ENCODE data around the gene NOL12.
A peak's percentile ranks its signal among the peaks of the same experiment; 100 is the strongest.

NOL12 gene

DNA sequence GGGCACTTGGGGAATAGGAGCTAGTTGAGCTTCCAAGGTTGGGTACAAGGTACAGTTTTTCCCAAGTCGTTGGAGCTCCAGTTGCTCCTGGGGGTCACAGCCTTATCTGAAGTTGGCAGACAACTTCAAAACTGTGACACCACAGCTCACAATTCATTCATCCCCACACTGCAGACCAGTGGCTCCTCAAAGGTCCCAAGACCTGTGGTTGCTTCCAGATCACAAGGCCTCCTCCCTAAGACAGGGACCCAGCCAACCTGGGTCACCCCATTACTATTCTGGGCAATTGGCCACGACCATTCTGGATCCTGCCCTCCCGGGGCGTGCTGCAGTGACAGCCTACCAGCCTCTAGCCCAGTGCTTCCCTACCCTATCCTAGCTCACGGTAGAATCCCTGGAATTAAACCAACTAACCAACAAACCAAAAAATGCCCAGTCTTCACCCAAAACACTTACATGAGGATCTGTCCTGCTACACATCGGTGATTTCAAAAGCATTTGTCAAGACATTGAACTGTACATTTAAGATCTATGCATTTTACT lies 28.5 kb upstream of the NOL12 start:
- DNase-seq: no peak
- no peak overlapping the region for H2AFZ ChIP-seq (ENCODE audit: low read depth, low read length)
- H3K18ac ChIP-seq (ENCODE audit: low read depth in 1 of 2, low read length in 2 of 2): no peak overlapping the region
- no peak overlapping the region for H2BK15ac ChIP-seq (ENCODE audit: low read depth, poor library complexity, severe bottlenecking)
- H4K8ac ChIP-seq (ENCODE audit: low read length): peak overlapping the region; percentile 83
- peak overlapping the region; percentile 10 for H2AK5ac ChIP-seq (ENCODE audit: low read length, severe bottlenecking)
- H3K14ac ChIP-seq (ENCODE audit: low read length in 2 of 2): no peak overlapping the region
- H4K91ac ChIP-seq (ENCODE audit: low read length): peak overlapping the region; percentile 11
- H3K4me3 ChIP-seq (ENCODE audit: insufficient read depth in 1 of 2, low read depth in 1 of 2, low read length in 2 of 2): peak overlapping the region in 1 of 2 experiments; percentile 83
- no peak overlapping the region for H2BK5ac ChIP-seq (ENCODE audit: low read depth, low read length, poor library complexity, severe bottlenecking)
- peak overlapping the region; percentile 36 for H3K27ac ChIP-seq (ENCODE audit: low read length, poor library complexity, severe bottlenecking)
- peaks cover 28% of the 10 kb centered on the region for H3K4me1 ChIP-seq (ENCODE audit: control insufficient read depth, insufficient read depth, low read depth, low read length)
- 16% methylated on average over 5 of the region's 6 CpGs for WGBS
- peak overlapping the region; percentile 61 for H3K4me2 ChIP-seq (ENCODE audit: low read length, poor library complexity, severe bottlenecking)
- H3K27me3 ChIP-seq (ENCODE audit: control insufficient read depth in 1 of 2, insufficient read depth in 1 of 2, low read length in 2 of 2): no peaks in the 10 kb centered on the region
- peak overlapping the region in 1 of 2 experiments; percentile 47 for H3K4ac ChIP-seq (ENCODE audit: low read depth in 1 of 2, low read length in 2 of 2)
- H3K23ac ChIP-seq (ENCODE audit: low read length in 2 of 2): no peak overlapping the region
- peak overlapping the region; percentile 86 for H3K9ac ChIP-seq (ENCODE audit: low read length)
- H2BK120ac ChIP-seq (ENCODE audit: low read depth, low read length): no peak overlapping the region
- H3K9me3 ChIP-seq (ENCODE audit: control insufficient read depth, low read length): no peaks in the 10 kb centered on the region
- H3K79me1 ChIP-seq (replicated peaks; ENCODE audit: low read length, poor library complexity, severe bottlenecking): peaks cover 16% of the 10 kb centered on the region
- H3K36me3 ChIP-seq (ENCODE audit: control insufficient read depth in 1 of 2, insufficient read depth in 2 of 2, low read depth in 1 of 2, low read length in 2 of 2): peaks cover 7 to 39% of the 10 kb centered on the region in 2 experiments
- peak overlapping the region in 1 of 2 experiments; percentile 15 for H2BK12ac ChIP-seq (ENCODE audit: low read length in 2 of 2)

DNA sequence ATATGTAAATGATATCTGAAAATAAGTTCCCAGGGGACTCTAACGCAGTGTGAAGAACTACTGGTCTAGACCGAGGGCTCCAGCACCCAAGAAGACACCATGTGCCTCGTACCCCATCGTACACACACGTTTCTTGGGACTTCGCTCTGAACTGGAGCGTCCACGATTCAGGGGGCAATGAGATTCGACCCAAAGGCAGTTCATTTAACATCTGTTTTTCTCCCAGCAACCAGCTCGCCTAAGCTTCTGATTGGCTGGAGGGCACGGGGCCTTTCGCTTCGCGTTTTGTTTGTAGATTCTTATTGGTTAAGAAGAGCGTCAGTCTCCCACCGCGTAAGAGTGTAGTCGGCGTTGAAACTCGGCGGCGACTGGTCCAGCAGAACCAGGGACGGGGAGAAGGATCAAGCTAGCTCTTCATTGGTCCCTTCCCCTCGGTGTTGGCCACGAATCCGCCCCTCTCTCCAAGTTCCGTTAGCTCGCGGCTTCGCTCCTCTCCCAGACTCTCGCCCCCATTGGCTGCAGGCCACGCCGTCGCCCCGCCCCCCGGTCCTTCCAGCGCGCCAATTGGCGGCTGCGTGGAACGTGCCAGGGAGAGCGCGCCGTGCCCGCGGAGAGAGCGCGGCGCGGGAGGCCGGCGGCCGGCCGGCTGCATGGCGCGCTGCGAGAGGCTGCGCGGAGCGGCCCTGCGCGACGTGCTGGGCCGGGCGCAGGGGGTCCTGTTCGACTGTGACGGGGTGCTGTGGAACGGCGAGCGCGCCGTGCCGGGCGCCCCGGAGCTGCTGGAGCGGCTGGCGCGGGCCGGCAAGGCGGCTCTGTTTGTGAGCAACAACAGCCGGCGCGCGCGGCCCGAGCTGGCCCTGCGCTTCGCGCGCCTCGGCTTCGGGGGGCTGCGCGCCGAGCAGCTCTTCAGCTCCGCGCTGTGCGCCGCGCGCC lies 27.7 kb upstream of the NOL12 start, which contains the start of gene PDXP:
PDXP (plus strand) TSS at position 591 of the 933 bp plus-strand sequence; CDS start at position 651, 60 bp downstream.
- H2AFZ ChIP-seq (ENCODE audit: low read depth, low read length): peak within 1 kb of the TSS; percentile 61
- no peak within 1 kb of the TSS for H2BK5ac ChIP-seq (ENCODE audit: low read depth, low read length, poor library complexity, severe bottlenecking)
- H3K27me3 ChIP-seq (ENCODE audit: control insufficient read depth in 1 of 2, insufficient read depth in 1 of 2, low read length in 2 of 2): no peaks in the 10 kb centered on the region
- peak within 1 kb of the TSS; percentile 35 to 55 for H3K4ac ChIP-seq (ENCODE audit: low read depth in 1 of 2, low read length in 2 of 2)
- H2BK15ac ChIP-seq (ENCODE audit: low read depth, poor library complexity, severe bottlenecking): no peak within 1 kb of the TSS
- peak within 1 kb of the TSS; percentile 10 for H2AK5ac ChIP-seq (ENCODE audit: low read length, severe bottlenecking)
- H3K4me3 ChIP-seq (ENCODE audit: insufficient read depth in 1 of 2, low read depth in 1 of 2, low read length in 2 of 2): peak within 1 kb of the TSS; percentile 79 to 91
- no peak within 1 kb of the TSS for H2BK120ac ChIP-seq (ENCODE audit: low read depth, low read length)
- no peaks in the 10 kb centered on the region for H3K9me3 ChIP-seq (ENCODE audit: control insufficient read depth, low read length)
- peaks cover 2 to 32% of the 10 kb centered on the region in 2 experiments for H3K36me3 ChIP-seq (ENCODE audit: control insufficient read depth in 1 of 2, insufficient read depth in 2 of 2, low read depth in 1 of 2, low read length in 2 of 2)
- H3K9ac ChIP-seq (ENCODE audit: low read length): peak within 1 kb of the TSS; percentile 86
- peak; percentile 100 for DNase-seq
- H3K23ac ChIP-seq (ENCODE audit: low read length in 2 of 2): peak within 1 kb of the TSS in 1 of 2 experiments; percentile 95
- peak within 1 kb of the TSS; percentile 83 for H4K8ac ChIP-seq (ENCODE audit: low read length)
- peaks cover 16% of the 10 kb centered on the region for H3K79me1 ChIP-seq (replicated peaks; ENCODE audit: low read length, poor library complexity, severe bottlenecking)
- peak within 1 kb of the TSS in 1 of 2 experiments; percentile 79 for H3K14ac ChIP-seq (ENCODE audit: low read length in 2 of 2)
- H4K91ac ChIP-seq (ENCODE audit: low read length): peak within 1 kb of the TSS; percentile 11
- WGBS: 1% methylated on average over 83 of the region's 101 CpGs
- H3K4me2 ChIP-seq (ENCODE audit: low read length, poor library complexity, severe bottlenecking): peak within 1 kb of the TSS; percentile 89
- H3K18ac ChIP-seq (ENCODE audit: low read depth in 1 of 2, low read length in 2 of 2): peak within 1 kb of the TSS; percentile 9 to 79
- peaks cover 28% of the 10 kb centered on the region for H3K4me1 ChIP-seq (ENCODE audit: control insufficient read depth, insufficient read depth, low read depth, low read length)
- H2BK12ac ChIP-seq (ENCODE audit: low read length in 2 of 2): peak within 1 kb of the TSS in 1 of 2 experiments; percentile 70
- peak within 1 kb of the TSS; percentile 36 for H3K27ac ChIP-seq (ENCODE audit: low read length, poor library complexity, severe bottlenecking)

DNA sequence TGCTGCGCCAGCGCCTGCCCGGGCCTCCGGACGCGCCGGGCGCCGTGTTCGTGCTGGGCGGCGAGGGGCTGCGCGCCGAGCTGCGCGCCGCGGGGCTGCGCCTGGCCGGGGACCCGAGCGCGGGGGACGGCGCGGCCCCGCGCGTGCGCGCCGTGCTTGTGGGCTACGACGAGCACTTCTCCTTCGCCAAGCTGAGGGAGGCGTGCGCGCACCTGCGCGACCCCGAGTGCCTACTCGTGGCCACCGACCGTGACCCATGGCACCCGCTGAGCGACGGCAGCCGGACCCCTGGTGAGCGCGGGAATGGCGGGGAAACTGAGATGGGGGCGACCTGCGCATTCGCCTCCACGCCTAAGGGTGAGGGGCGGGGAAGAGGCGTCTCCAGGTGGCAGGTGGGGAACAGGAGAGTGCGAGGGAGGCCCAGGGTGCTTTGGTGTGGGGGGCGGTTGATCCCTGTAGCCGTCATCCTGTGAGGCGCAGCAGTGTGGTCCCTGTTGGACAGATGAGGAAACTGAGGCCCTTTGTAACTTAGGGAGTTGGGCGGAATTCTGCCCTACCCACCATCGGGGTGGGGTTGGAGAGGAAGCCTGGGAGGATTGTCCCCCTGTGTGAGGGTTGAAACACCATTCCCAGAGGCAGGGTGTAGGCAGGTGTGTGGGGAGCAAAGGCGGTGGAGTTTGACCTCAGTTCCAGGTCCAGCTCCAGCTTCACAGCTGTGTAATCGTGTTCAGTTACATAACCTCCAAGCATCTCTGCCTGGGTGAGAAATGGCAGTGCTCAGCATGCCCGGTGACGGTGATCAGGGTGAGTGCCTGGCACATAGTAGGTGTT lies 26.9 kb upstream of the NOL12 start:
- Histone ChIP-seq H3K79me1 (replicated peaks; ENCODE audit: low read length, poor library complexity, severe bottlenecking) (peaks cover 16% of the 10 kb centered on the region), H3K36me3 (ENCODE audit: control insufficient read depth in 1 of 2, insufficient read depth in 2 of 2, low read depth in 1 of 2, low read length in 2 of 2) (peaks cover 0 to 23% of the 10 kb centered on the region in 2 experiments), H3K4ac (ENCODE audit: low read depth in 1 of 2, low read length in 2 of 2) (peak overlapping the region; percentile 35 to 55), H3K9ac (ENCODE audit: low read length) (peak overlapping the region; percentile 80), H2AFZ (ENCODE audit: low read depth, low read length) (peak overlapping the region; percentile 61), H2AK5ac (ENCODE audit: low read length, severe bottlenecking) (no peak overlapping the region), H3K18ac (ENCODE audit: low read depth in 1 of 2, low read length in 2 of 2) (peak overlapping the region; percentile 9 to 79), H2BK5ac (ENCODE audit: low read depth, low read length, poor library complexity, severe bottlenecking) (no peak overlapping the region), H4K91ac (ENCODE audit: low read length) (no peak overlapping the region), H3K9me3 (ENCODE audit: control insufficient read depth, low read length) (no peaks in the 10 kb centered on the region), H3K4me3 (ENCODE audit: insufficient read depth in 1 of 2, low read depth in 1 of 2, low read length in 2 of 2) (peak overlapping the region; percentile 79 to 91), H2BK120ac (ENCODE audit: low read depth, low read length) (no peak overlapping the region), H3K4me2 (ENCODE audit: low read length, poor library complexity, severe bottlenecking) (peak overlapping the region; percentile 89), H3K14ac (ENCODE audit: low read length in 2 of 2) (peak overlapping the region in 1 of 2 experiments; percentile 53), H3K27me3 (ENCODE audit: control insufficient read depth in 1 of 2, insufficient read depth in 1 of 2, low read length in 2 of 2) (no peaks in the 10 kb centered on the region), H2BK15ac (ENCODE audit: low read depth, poor library complexity, severe bottlenecking) (no peak overlapping the region), H3K23ac (ENCODE audit: low read length in 2 of 2) (peak overlapping the region in 1 of 2 experiments; percentile 95), H2BK12ac (ENCODE audit: low read length in 2 of 2) (peak overlapping the region in 1 of 2 experiments; percentile 70), H3K4me1 (ENCODE audit: control insufficient read depth, insufficient read depth, low read depth, low read length) (peaks cover 29% of the 10 kb centered on the region), H4K8ac (ENCODE audit: low read length) (peak overlapping the region; percentile 5), H3K27ac (ENCODE audit: low read length, poor library complexity, severe bottlenecking) (no peak overlapping the region)
- WGBS: 7% methylated on average over 43 of the region's 68 CpGs
- no peak for DNase-seq
